NCI-H2227 (cell line): ENCODE measurements around the gene TAF4.
"Not testable (repeated sequence)": the region's sequence is repeated elsewhere in the genome, so short reads cannot be mapped to it uniquely, and the experiment has no call there.

Source experiments
- DNase-seq: peaks from one replicate; lab custom pipeline; 2025; ENCODE audit not compliant: unreplicated experiment; lab: John Stamatoyannopoulos, UW

TAF4 gene

GRCh38 chr20:61949714-61950640 lies 115.7 kb downstream of the TAF4 start:
- DNase-seq = no peak

GRCh38 chr20:61949363-61949713 lies 116.3 kb downstream of the TAF4 start:
- no peak for DNase-seq

- DNase-seq = no peak
Measured at GRCh38 chr20:61948586-61949362, 116.9 kb downstream of the TAF4 start.

GRCh38 chr20:61948056-61948455 lies 117.6 kb downstream of the TAF4 start:
- DNase-seq = not testable (repeated sequence)

GRCh38 chr20:61945495-61945894 lies 120.2 kb downstream of the TAF4 start:
- not testable (repeated sequence) for DNase-seq

GRCh38 chr20:61944967-61945366 lies 120.7 kb downstream of the TAF4 start:
- not testable (repeated sequence) for DNase-seq

- DNase-seq = no peak
Measured at GRCh38 chr20:61942526-61942925, 123.2 kb downstream of the TAF4 start.

GRCh38 chr20:61941721-61942405 lies 123.8 kb downstream of the TAF4 start:
- DNase-seq = no peak

GRCh38 chr20:61940976-61941720 lies 124.5 kb downstream of the TAF4 start:
- no peak for DNase-seq

GRCh38 chr20:61940491-61940890 lies 125.2 kb downstream of the TAF4 start:
- DNase-seq = no peak

GRCh38 chr20:61939691-61940360 lies 125.9 kb downstream of the TAF4 start:
- DNase-seq = no peak

- DNase-seq = no peak
Measured at GRCh38 chr20:61938839-61939690, 126.6 kb downstream of the TAF4 start.

GRCh38 chr20:61937963-61938838 lies 127.5 kb downstream of the TAF4 start:
- no peak for DNase-seq

- DNase-seq = no peak
Measured at GRCh38 chr20:61937146-61937962, 128.3 kb downstream of the TAF4 start.

GRCh38 chr20:61936701-61937131 lies 129.0 kb downstream of the TAF4 start:
- no peak for DNase-seq

- no peak for DNase-seq
Measured at GRCh38 chr20:61935926-61936700, 129.6 kb downstream of the TAF4 start.
